Breast epithelium (tissue), 4 donors: Measurements from ENCODE around the gene SUPT4H1. TPM values are rescaled to one million over a fixed set of nuclear protein-coding genes. Genes with fewer than 3 reads are reported as not detected.

Experiments
- DNase-seq, 2 donors: peaks; one replicate each; pipeline ENCODE4 v3.0.0-alpha.2; 2019; ENCODE audit warnings: low spot score in 2 of 2
- H3K27ac ChIP-seq, 2 donors: fragments of 200-600 bp; sonication (generic) in 1 of 2; one replicate each; pipeline ENCODE4 v1.5.1; 2016 to 2019; ENCODE audit warnings: mild to moderate bottlenecking in 1 of 2
- H3K27me3 ChIP-seq, 2 donors: fragments of 200-600 bp; sonication (generic) in 1 of 2; one replicate each; pipeline versions ENCODE4 v1.5.1 to v1.6.0; 2017 to 2019; ENCODE audit warnings: control low read depth in 1 of 2, mild to moderate bottlenecking in 1 of 2
- H3K36me3 ChIP-seq: fragments of 200-600 bp; one replicate; pipeline ENCODE4 v1.5.1; 2019
- H3K4me1 ChIP-seq, 2 donors: fragments of 200-600 bp; sonication (generic); one replicate each; pipeline ENCODE4 v1.5.1; 2016 to 2019; ENCODE audit warnings: control low read depth in 1 of 2
- H3K4me3 ChIP-seq, 3 donors: fragments of 200-600 bp; sonication (generic); 1 replicate in 2 of 3; 2 replicates in 1 of 3; pipeline ENCODE4 v1.5.1; 2016 to 2019; ENCODE audit warnings: mild to moderate bottlenecking in 3 of 3, moderate library complexity in 2 of 3
- H3K9me3 ChIP-seq, 2 donors: fragments of 200-600 bp; sonication (generic) in 1 of 2; one replicate each; pipeline ENCODE4 v1.5.1; 2016 to 2019; ENCODE audit warnings: control low read depth in 1 of 2
- CTCF ChIP-seq, 3 donors: fragments of 450-650 bp; IDR thresholded peaks; one replicate each; pipeline ENCODE4 v1.5.1; 2016 to 2017; ENCODE audit warnings: antibody characterized with exemption in 3 of 3, mild to moderate bottlenecking in 3 of 3, moderate library complexity in 3 of 3
- POLR2A ChIP-seq: fragments of 450-650 bp; IDR thresholded peaks from one replicate; pipeline ENCODE4 v1.6.1; 2016; ENCODE audit warnings: antibody characterized with exemption, mild to moderate bottlenecking, moderate library complexity
- POLR2AphosphoS5 ChIP-seq, 3 donors: sonication (generic); formaldehyde crosslinking; IDR thresholded peaks; one replicate each; pipeline ENCODE4 v1.6.1; 2017; ENCODE audit warnings: antibody characterized with exemption in 3 of 3
- intact Hi-C: fragments of 100-400 bp; cut with DNase I; formaldehyde crosslinking; loops from one replicate; pipeline ENCODE4 v1.15.1; 2023; ENCODE audit warnings: low total_unique reads
- total RNA-seq, 3 donors: library from RNA; depleted of rRNA; stranded (reverse); fragments of >200 nt; gene quantifications; one replicate each; pipeline ENCODE4 v1.1.0, GENCODE V29; 2016

The SUPT4H1 gene
- total RNA-seq, 3 donors from 2014 or later = 46.4 to 61.6 (median 48.2) TPM

GRCh38 chr17:58319173-58320162 is 32.5 kb downstream of the SUPT4H1 start:
- intact Hi-C loops = no loop called here

GRCh38 chr17:58318627-58319172 is 33.3 kb downstream of the SUPT4H1 start:
- intact Hi-C loops = no loop called here
- DNase-seq = no peak

More at GRCh38 chr17:58319173-58320162, 32.5 kb downstream of the SUPT4H1 start:
- H3K4me1 ChIP-seq = no peaks in the 10 kb centered on the region
- no peaks in the 10 kb centered on the region for H3K36me3 ChIP-seq
- H3K27ac ChIP-seq = no peak overlapping the region
- DNase-seq = peak in 1 of 2 donors; percentile 44
- H3K27me3 ChIP-seq = no peaks in the 10 kb centered on the region
- no peak for TF ChIP-seq CTCF (IDR thresholded peaks at IDR 0.05)
- no peak for TF ChIP-seq POLR2AphosphoS5 (IDR thresholded peaks at IDR 0.05)
- TF ChIP-seq POLR2A = no peak
- H3K4me3 ChIP-seq = no peak overlapping the region
- H3K9me3 ChIP-seq = no peaks in the 10 kb centered on the region

GRCh38 chr17:58318065-58318481 is 33.9 kb downstream of the SUPT4H1 start:
- no peaks in the 10 kb centered on the region for H3K27me3 ChIP-seq
- H3K4me3 ChIP-seq = no peak overlapping the region
- no peaks in the 10 kb centered on the region for H3K4me1 ChIP-seq
- intact Hi-C loops = no loop called here
- no peaks in the 10 kb centered on the region for H3K36me3 ChIP-seq
- peak overlapping the region in 1 of 2 donors; percentile 19 for H3K27ac ChIP-seq
- no peak for TF ChIP-seq POLR2AphosphoS5 (IDR thresholded peaks at IDR 0.05)
- no peak for TF ChIP-seq CTCF (IDR thresholded peaks at IDR 0.05)
- no peak for TF ChIP-seq POLR2A
- peak in 1 of 2 donors; percentile 44 for DNase-seq
- no peaks in the 10 kb centered on the region for H3K9me3 ChIP-seq

More at GRCh38 chr17:58318627-58319172, 33.3 kb downstream of the SUPT4H1 start:
- Histone ChIP-seq H3K9me3 (no peaks in the 10 kb centered on the region), H3K27ac (no peak overlapping the region), H3K36me3 (no peaks in the 10 kb centered on the region), H3K4me3 (no peak overlapping the region), H3K27me3 (no peaks in the 10 kb centered on the region), H3K4me1 (no peaks in the 10 kb centered on the region)
- TF ChIP-seq POLR2A (no peak), CTCF (IDR thresholded peaks at IDR 0.05) (no peak), POLR2AphosphoS5 (IDR thresholded peaks at IDR 0.05) (no peak)

- TF ChIP-seq CTCF (IDR thresholded peaks at IDR 0.05) (peak in 2 of 3 donors; percentile 46 to 67), POLR2A (no peak)
- no peaks in the 10 kb centered on the region for H3K36me3 ChIP-seq
- DNase-seq = peak; percentile 45 to 54
- intact Hi-C loops = loop anchor here (1.0 kb wide), 1 partner anchor 45 kb away; no protein-coding TSS in a partner anchor
- H3K4me1 ChIP-seq = no peaks in the 10 kb centered on the region
- H3K9me3 ChIP-seq = no peaks in the 10 kb centered on the region
- no peak overlapping the region for H3K4me3 ChIP-seq
- no peaks in the 10 kb centered on the region for H3K27me3 ChIP-seq
- peak overlapping the region in 1 of 2 donors; percentile 19 for H3K27ac ChIP-seq
Measured at GRCh38 chr17:58317421-58318064, 34.5 kb downstream of the SUPT4H1 start.
